Measurements from ENCODE around the gene CDH9. TPM values are rescaled to one million over a fixed set of nuclear protein-coding genes. Genes with fewer than 3 reads are reported as not detected.

CDH9 gene
- total and polyA plus RNA-seq, 2 of the 13 experiments (the other 11 are each of a cell fraction or from before 2014, with no cell fraction given), result 0.03 to 0.24 TPM

- TF ChIP-seq REST (IDR thresholded peaks at IDR 0.05; ENCODE audit: borderline replicate concordance in 1 of 2, low read depth in 1 of 2, low read length in 2 of 2) (no peak), RFXANK (CRISPR knock-in tag; IDR thresholded peaks at IDR 0.05) (no peak), CBX2 (IDR thresholded peaks at IDR 0.05; ENCODE audit: low read depth, low read length) (no peak), CBX2 (CRISPR knock-in tag; IDR thresholded peaks at IDR 0.05; ENCODE audit: low read depth) (no peak), PLRG1 (conservative IDR thresholded peaks at IDR 0.05) (no peak), ZNF773 (CRISPR knock-in tag; IDR thresholded peaks at IDR 0.05; ENCODE audit: borderline replicate concordance) (no peak), NFE2 (CRISPR knock-in tag; IDR thresholded peaks at IDR 0.05) (no peak)
Measured at GRCh38 chr5:26894719-26895263, 143.6 kb downstream of the CDH9 start (continued).

- DNase-seq (ENCODE audit: low spot score) (no peak), FAIRE-seq (no peak), ATAC-seq (no peak)
- Histone ChIP-seq H3K4me2 (ENCODE audit: low read depth, low read length) (no peak overlapping the region), H4K20me1 (ENCODE audit: insufficient read depth, low read length) (no peaks in the 10 kb centered on the region), H2AFZ (ENCODE audit: low read length) (no peak overlapping the region), H3K4me1 (ENCODE audit: insufficient read depth, low read length) (no peaks in the 10 kb centered on the region), H3K9ac (ENCODE audit: insufficient read depth, low read depth, low read length) (no peak overlapping the region), H3K27me3 (ENCODE audit: control insufficient read depth in 1 of 2, insufficient read depth in 2 of 2, low read length in 2 of 2) (no peaks in the 10 kb centered on the region), H3K4me3 (replicated peaks in 1 of 3; ENCODE audit: insufficient read depth in 1 of 3, low read depth in 2 of 3, low read length in 3 of 3) (no peak overlapping the region), H3K79me2 (ENCODE audit: insufficient read depth, low read length) (no peaks in the 10 kb centered on the region), H3K36me3 (replicated peaks in 1 of 2; ENCODE audit: control insufficient read depth in 1 of 2, insufficient read depth in 2 of 2, low read length in 2 of 2) (no peaks in the 10 kb centered on the region), H3K9me3 (ENCODE audit: low read length) (no peaks in the 10 kb centered on the region), H3K27ac (ENCODE audit: extremely low read length, insufficient read depth, low read length) (no peak overlapping the region)
- no peak for TF ChIP-seq ATAD3A (CRISPR knock-in tag; IDR thresholded peaks at IDR 0.05)
- TF ChIP-seq HBP1 (CRISPR knock-in tag; IDR thresholded peaks at IDR 0.05; ENCODE audit: low read depth), result no peak
- TF ChIP-seq MAFF (IDR thresholded peaks at IDR 0.05; ENCODE audit: low read depth, low read length), result peak; percentile 46; the same call in 1 of the 2 replicates
- TF ChIP-seq MAFK (conservative IDR thresholded peaks at IDR 0.05 in 1 of 2, IDR thresholded peaks at IDR 0.05 in 1 of 2; ENCODE audit: low read length in 2 of 2), result peak; percentile 44 to 71; a peak in 3 of 4 replicates
- TF ChIP-seq HNRNPK (IDR thresholded peaks at IDR 0.05; ENCODE audit: low read depth, low read length, poor library complexity, severe bottlenecking), result no peak
- TF ChIP-seq ZFP37 (CRISPR knock-in tag; IDR thresholded peaks at IDR 0.05; ENCODE audit: borderline replicate concordance), result no peak
- TF ChIP-seq NFE2L2 (IDR thresholded peaks at IDR 0.05; ENCODE audit: low read length), result peak; percentile 75
- TF ChIP-seq YEATS4 (CRISPR knock-in tag; IDR thresholded peaks at IDR 0.05; ENCODE audit: borderline replicate concordance), result no peak
- no TSS peak for BruUV-seq (replicated peaks)
- intact Hi-C loops (cut with micrococcal nuclease; ENCODE audit: unreplicated experiment), result no loop called here
- in situ Hi-C loops (cut with HindIII; ENCODE audit: extremely low pct_ligation_motif_present, low pct_unique_long_range_greater_than_20kb), result no loop called here
- ChIA-PET CTCF (ENCODE audit: low intra/inter-chr PET ratio, low total read pairs) (no interaction called here), POLR2A (no interaction called here)
Measured at GRCh38 chr5:26893078-26893477, 145.3 kb downstream of the CDH9 start.

Data from HepG2 (cell line).